PC-9 (cell line): Measurements from ENCODE around the gene ISG15.

ENCODE experiments used
- EZH2 ChIP-seq: fragments of 200-600 bp; sonication (generic); IDR thresholded peaks from 2 replicates; pipeline ENCODE4 v1.8.0; 2017; ENCODE audit warnings: antibody characterized with exemption, low read depth
- TF ChIP-seq, protein P1 (sequence below): fragments of 200-600 bp; sonication (generic); conservative IDR thresholded peaks from 2 replicates; pipeline ENCODE4 v1.6.1; 2017; ENCODE audit warnings: mixed run types, antibody characterized with exemption, mild to moderate bottlenecking, moderate library complexity

- TF ChIP-seq, protein P1, sequence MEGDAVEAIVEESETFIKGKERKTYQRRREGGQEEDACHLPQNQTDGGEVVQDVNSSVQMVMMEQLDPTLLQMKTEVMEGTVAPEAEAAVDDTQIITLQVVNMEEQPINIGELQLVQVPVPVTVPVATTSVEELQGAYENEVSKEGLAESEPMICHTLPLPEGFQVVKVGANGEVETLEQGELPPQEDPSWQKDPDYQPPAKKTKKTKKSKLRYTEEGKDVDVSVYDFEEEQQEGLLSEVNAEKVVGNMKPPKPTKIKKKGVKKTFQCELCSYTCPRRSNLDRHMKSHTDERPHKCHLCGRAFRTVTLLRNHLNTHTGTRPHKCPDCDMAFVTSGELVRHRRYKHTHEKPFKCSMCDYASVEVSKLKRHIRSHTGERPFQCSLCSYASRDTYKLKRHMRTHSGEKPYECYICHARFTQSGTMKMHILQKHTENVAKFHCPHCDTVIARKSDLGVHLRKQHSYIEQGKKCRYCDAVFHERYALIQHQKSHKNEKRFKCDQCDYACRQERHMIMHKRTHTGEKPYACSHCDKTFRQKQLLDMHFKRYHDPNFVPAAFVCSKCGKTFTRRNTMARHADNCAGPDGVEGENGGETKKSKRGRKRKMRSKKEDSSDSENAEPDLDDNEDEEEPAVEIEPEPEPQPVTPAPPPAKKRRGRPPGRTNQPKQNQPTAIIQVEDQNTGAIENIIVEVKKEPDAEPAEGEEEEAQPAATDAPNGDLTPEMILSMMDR = no peak
- no peak for TF ChIP-seq EZH2
Observed at GRCh38 chr1:1032424-1032823, 19.1 kb downstream of the ISG15 start.
